ENCODE measurements around the gene CCDC51. TPM values are rescaled to one million over a fixed set of nuclear protein-coding genes. Genes with fewer than 3 reads are reported as not detected.

The CCDC51 gene
- polyA plus RNA-seq, 2 of the 4 experiments (the other 2 are of a cell fraction): 19.8 to 26.7 TPM

- H3K4me2 ChIP-seq: no peak overlapping the region
- peaks cover 45% of the 10 kb centered on the region for H3K4me1 ChIP-seq
These were observed 4.7 kb downstream of the CCDC51 start for GRCh38 chr3:48435223-48435595.

DNA sequence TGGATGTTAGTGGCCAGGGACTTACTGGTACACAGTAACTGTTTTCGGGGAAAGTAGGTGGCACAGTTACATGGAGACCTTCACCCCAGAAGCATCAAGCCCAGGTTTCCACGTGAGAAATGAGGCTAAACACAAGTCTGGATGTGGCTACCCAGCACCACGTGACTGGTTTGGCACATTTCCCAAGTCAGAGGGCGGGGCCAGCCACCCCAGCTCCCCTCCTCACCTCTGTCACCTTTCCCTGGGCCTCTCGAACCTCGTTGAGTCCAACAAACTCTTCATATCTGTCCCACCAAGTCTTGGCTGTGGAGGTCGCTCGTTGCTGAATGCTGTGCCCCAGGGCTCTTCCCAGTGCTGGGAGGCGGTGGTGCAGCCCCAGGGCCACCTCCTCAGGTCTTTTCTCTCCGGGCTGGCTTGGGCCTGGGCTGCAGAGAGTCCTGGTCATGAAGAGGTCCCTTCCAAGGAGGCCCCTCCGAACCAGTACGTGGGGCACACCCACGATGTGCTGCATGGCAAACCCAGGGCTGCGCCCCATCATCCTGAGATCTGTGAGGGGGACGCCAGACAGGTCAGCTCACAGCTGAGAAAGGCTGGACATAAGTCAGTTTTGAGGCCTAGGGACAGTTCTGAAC, 5.2 kb downstream of the CCDC51 start:
- WGBS (ENCODE audit: missing lambda C conversion rate): 77% methylated on average over 10 of the region's 15 CpGs
- no peak for DNase-seq (ENCODE audit: low read depth in 1 of 2, low spot score in 1 of 2)
- H3K4me3 ChIP-seq: no peak overlapping the region
- H3K4me1 ChIP-seq: peaks cover 49% of the 10 kb centered on the region
- FAIRE-seq: no peak
- ATAC-seq: no peak
- no peak for TF ChIP-seq E2F6 (IDR thresholded peaks at IDR 0.05; ENCODE audit: borderline replicate concordance, low read depth)
- TF ChIP-seq MAFK (IDR thresholded peaks at IDR 0.05; ENCODE audit: partially characterized antibody): no peak
- peak; percentile 46; the same call in 1 of the 2 replicates for TF ChIP-seq USF2 (IDR thresholded peaks at IDR 0.05)
- no peak overlapping the region for H3K27ac ChIP-seq
- ChIA-PET POLR2A (no interaction called here), CTCF (interaction anchor here (1.2 to 13.6 kb wide), 10 partner anchors 11 to 202 kb away, joined by 3 to 488 read pairs (median 9); partner anchors contain the start of genes ATRIP and ZNF589)
- H3K9me3 ChIP-seq: no peaks in the 10 kb centered on the region
- no peak overlapping the region for H3K4me2 ChIP-seq

More at GRCh38 chr3:48435223-48435595, 4.7 kb downstream of the CCDC51 start:
- FAIRE-seq (no peak), ATAC-seq (no peak), DNase-seq (ENCODE audit: low read depth in 1 of 2, low spot score in 1 of 2) (no peak)
- TF ChIP-seq SREBF2 (IDR thresholded peaks at IDR 0.05): no peak
- TF ChIP-seq, protein P1, sequence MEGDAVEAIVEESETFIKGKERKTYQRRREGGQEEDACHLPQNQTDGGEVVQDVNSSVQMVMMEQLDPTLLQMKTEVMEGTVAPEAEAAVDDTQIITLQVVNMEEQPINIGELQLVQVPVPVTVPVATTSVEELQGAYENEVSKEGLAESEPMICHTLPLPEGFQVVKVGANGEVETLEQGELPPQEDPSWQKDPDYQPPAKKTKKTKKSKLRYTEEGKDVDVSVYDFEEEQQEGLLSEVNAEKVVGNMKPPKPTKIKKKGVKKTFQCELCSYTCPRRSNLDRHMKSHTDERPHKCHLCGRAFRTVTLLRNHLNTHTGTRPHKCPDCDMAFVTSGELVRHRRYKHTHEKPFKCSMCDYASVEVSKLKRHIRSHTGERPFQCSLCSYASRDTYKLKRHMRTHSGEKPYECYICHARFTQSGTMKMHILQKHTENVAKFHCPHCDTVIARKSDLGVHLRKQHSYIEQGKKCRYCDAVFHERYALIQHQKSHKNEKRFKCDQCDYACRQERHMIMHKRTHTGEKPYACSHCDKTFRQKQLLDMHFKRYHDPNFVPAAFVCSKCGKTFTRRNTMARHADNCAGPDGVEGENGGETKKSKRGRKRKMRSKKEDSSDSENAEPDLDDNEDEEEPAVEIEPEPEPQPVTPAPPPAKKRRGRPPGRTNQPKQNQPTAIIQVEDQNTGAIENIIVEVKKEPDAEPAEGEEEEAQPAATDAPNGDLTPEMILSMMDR (IDR thresholded peaks at IDR 0.05): no peak
- TF ChIP-seq HOXA7 (CRISPR knock-in tag; IDR thresholded peaks at IDR 0.05): no peak
- TF ChIP-seq EHMT2 (IDR thresholded peaks at IDR 0.05; ENCODE audit: low read depth): no peak
- TF ChIP-seq CBX2 (IDR thresholded peaks at IDR 0.05; ENCODE audit: borderline replicate concordance, low read depth): no peak
- no peak for TF ChIP-seq CEBPB (IDR thresholded peaks at IDR 0.05)
- POLR2A ChIA-PET: interaction anchor here (1.5 to 2.1 kb wide), 2 partner anchors 11 to 161 kb away, joined by 4 to 8 read pairs; partner anchors contain the start of gene ATRIP
- Histone ChIP-seq H3K4me3 (no peak overlapping the region), H3K27ac (no peak overlapping the region), H3K9me3 (no peaks in the 10 kb centered on the region)
- CTCF ChIA-PET: interaction anchor here (0.7 to 13.6 kb wide), 39 partner anchors 10 to 445 kb away, joined by 3 to 488 read pairs (median 7); partner anchors contain the start of genes ATRIP and ZNF589
- 79% methylated on average over 4 of the region's 4 CpGs for WGBS (ENCODE audit: missing lambda C conversion rate)

DNA sequence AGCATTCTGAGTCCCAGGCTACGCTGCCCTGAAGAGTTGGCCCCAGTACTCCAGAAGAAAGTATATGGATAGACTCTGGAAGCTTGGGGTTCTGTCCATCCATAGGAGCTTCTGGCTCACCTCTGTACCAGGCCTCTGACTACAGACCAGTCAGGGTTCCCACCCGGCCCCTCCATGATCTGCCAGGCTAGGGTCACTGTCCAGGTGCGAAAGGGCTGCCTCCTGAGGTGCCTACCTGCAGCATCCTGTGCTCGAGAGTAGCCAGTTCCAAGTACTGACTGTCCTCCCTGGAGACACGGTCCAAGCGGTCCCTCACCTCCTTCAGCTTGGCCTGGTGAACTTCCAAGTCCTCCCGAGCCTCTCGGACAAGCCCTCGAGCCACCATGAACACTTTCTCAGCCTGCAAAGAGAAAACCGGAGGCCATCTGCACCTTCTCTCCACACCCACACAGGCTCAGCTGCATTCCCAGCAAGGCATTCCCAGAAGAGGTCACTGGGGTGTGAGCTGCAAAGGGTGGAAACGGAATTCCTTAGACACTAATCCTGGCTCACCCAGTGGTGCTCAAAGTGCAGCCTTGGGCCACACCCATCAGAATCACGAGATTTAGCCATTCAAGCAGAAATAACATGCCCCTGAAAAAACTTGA, 6.3 kb downstream of the CCDC51 start:
- ATAC-seq (no peak), DNase-seq (ENCODE audit: low read depth in 1 of 2, low spot score in 1 of 2) (no peak), FAIRE-seq (no peak)
- Histone ChIP-seq H3K4me2 (0 out of 3 replicates have a peak overlapping the region, but pooled peaks have one; percentile 19), H3K27ac (no peak overlapping the region), H3K4me1 (peaks cover 42% of the 10 kb centered on the region), H3K9me3 (no peaks in the 10 kb centered on the region), H3K4me3 (no peak overlapping the region)
- CTCF ChIA-PET: interaction anchor here (0.6 to 13.6 kb wide), 9 partner anchors 12 to 1561 kb away, joined by 3 to 488 read pairs (median 4); partner anchors contain the start of genes ATRIP and ZNF589
- POLR2A ChIA-PET: no interaction called here
- 84% methylated on average over 10 of the region's 12 CpGs for WGBS (ENCODE audit: missing lambda C conversion rate)
- no peak for TF ChIP-seq POLR2A (IDR thresholded peaks at IDR 0.05; ENCODE audit: low read length)
- TF ChIP-seq RNF2 (IDR thresholded peaks at IDR 0.05; ENCODE audit: borderline replicate concordance, low read depth): no peak
- TF ChIP-seq JUN (IDR thresholded peaks at IDR 0.05): no peak
- no peak for TF ChIP-seq JUNB (IDR thresholded peaks at IDR 0.05)
- no peak for TF ChIP-seq HEYL (CRISPR knock-in tag; IDR thresholded peaks at IDR 0.05)
- TF ChIP-seq FOSL2 (IDR thresholded peaks at IDR 0.05): no peak
- no peak for TF ChIP-seq FOSL2 (CRISPR knock-in tag; IDR thresholded peaks at IDR 0.05)
- no peak for TF ChIP-seq FOXS1 (CRISPR knock-in tag; IDR thresholded peaks at IDR 0.05)
- TF ChIP-seq NPAS2 (CRISPR knock-in tag; IDR thresholded peaks at IDR 0.05; ENCODE audit: borderline replicate concordance): no peak
- TF ChIP-seq, protein P2, sequence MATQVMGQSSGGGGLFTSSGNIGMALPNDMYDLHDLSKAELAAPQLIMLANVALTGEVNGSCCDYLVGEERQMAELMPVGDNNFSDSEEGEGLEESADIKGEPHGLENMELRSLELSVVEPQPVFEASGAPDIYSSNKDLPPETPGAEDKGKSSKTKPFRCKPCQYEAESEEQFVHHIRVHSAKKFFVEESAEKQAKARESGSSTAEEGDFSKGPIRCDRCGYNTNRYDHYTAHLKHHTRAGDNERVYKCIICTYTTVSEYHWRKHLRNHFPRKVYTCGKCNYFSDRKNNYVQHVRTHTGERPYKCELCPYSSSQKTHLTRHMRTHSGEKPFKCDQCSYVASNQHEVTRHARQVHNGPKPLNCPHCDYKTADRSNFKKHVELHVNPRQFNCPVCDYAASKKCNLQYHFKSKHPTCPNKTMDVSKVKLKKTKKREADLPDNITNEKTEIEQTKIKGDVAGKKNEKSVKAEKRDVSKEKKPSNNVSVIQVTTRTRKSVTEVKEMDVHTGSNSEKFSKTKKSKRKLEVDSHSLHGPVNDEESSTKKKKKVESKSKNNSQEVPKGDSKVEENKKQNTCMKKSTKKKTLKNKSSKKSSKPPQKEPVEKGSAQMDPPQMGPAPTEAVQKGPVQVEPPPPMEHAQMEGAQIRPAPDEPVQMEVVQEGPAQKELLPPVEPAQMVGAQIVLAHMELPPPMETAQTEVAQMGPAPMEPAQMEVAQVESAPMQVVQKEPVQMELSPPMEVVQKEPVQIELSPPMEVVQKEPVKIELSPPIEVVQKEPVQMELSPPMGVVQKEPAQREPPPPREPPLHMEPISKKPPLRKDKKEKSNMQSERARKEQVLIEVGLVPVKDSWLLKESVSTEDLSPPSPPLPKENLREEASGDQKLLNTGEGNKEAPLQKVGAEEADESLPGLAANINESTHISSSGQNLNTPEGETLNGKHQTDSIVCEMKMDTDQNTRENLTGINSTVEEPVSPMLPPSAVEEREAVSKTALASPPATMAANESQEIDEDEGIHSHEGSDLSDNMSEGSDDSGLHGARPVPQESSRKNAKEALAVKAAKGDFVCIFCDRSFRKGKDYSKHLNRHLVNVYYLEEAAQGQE (IDR thresholded peaks at IDR 0.05): no peak
- no peak for TF ChIP-seq NFE2L2 (conservative IDR thresholded peaks at IDR 0.05; ENCODE audit: low read length)
- no peak for TF ChIP-seq HOXB13 (CRISPR knock-in tag; IDR thresholded peaks at IDR 0.05; ENCODE audit: low read depth)
- TF ChIP-seq, protein P3, sequence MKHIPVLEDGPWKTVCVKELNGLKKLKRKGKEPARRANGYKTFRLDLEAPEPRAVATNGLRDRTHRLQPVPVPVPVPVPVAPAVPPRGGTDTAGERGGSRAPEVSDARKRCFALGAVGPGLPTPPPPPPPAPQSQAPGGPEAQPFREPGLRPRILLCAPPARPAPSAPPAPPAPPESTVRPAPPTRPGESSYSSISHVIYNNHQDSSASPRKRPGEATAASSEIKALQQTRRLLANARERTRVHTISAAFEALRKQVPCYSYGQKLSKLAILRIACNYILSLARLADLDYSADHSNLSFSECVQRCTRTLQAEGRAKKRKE (CRISPR knock-in tag; IDR thresholded peaks at IDR 0.05; ENCODE audit: low read depth): no peak
- no peak for TF ChIP-seq PHF8 (IDR thresholded peaks at IDR 0.05; ENCODE audit: borderline replicate concordance, low read depth)

Data from A549 (cell line).